Upper lobe of right lung (tissue), 1 donor: Measurements from ENCODE around the gene CHRNA1. TPM values are rescaled to one million over a fixed set of nuclear protein-coding genes. Genes with fewer than 3 reads are reported as not detected.

Experiments used
- ATAC-seq: fragments of 200-7000 bp; cut with Tn5 transposase; one replicate; pipeline ENCODE4 v1.9.1; 2020; ENCODE audit warnings: mild to moderate bottlenecking, moderate library complexity
- DNase-seq: peaks from one replicate; pipeline ENCODE4 v3.0.0-alpha.2; 2020
- H3K27ac ChIP-seq: fragments of 200-600 bp; one replicate; pipeline ENCODE4 v1.8.0; 2022
- H3K27me3 ChIP-seq: fragments of 200-600 bp; one replicate; pipeline ENCODE4 v1.8.0; 2022; ENCODE audit warnings: mild to moderate bottlenecking
- H3K36me3 ChIP-seq: fragments of 200-600 bp; one replicate; pipeline ENCODE4 v1.8.0; 2022
- H3K4me1 ChIP-seq: fragments of 200-600 bp; one replicate; pipeline ENCODE4 v1.8.0; 2022
- H3K4me3 ChIP-seq: fragments of 200-600 bp; one replicate; pipeline ENCODE4 v1.8.0; 2022; ENCODE audit warnings: mild to moderate bottlenecking
- H3K9me3 ChIP-seq: fragments of 200-600 bp; one replicate; pipeline ENCODE4 v1.8.0; 2022
- intact Hi-C: fragments of 100-400 bp; cut with DNase I; formaldehyde crosslinking; loops from one replicate; pipeline ENCODE4 v1.11.0; 2022
- total RNA-seq: library from RNA; stranded (reverse); fragmentation: NEBNext Ultra II Directional; extraction: Animal tissue kit (Norgen Biotek cat#: 25700); gene quantifications from one replicate; pipeline ENCODE4 v1.2.1, GENCODE V29; 2021
- TF ChIP-seq, protein P1 (sequence below): fragments of 200-600 bp; IDR thresholded peaks from one replicate; pipeline ENCODE4 v1.8.0; 2022; ENCODE audit warnings: antibody characterized with exemption
- donor health status: DM: no; HTN: yes; CAD: no; lungs with severe emphysema.

Gene CHRNA1
- total RNA-seq, 1 donor from 2014 or later: 0.52 TPM

DNA sequence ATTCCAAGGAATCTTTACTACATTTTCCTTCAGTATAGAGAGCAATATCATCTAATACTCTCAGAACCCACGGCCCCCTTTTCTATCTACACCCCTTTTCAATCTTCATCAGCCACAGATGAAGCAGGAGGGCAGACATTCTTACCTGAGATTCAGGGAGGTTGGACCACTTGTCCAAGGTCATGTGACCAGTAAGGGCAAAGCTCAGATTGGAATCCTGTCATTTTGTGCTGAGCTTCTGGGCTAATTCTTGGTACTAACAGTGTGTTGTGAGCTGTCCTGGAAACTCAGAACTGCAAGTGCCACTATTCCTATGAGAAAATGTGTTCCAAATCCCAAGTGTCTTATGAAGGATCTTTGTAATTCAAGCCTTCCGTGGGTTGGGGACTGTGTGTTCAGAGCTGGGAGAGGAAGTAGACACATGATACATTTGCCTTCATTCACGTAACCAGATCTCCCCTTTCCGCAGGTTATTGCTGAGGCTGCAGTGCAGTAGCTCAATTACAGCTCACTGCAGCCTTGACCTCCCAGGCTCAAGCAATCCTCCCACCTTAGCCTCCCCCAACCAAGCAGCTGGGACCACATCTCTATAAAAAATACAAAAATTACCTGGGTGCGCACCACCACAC is 3.3 kb downstream of the CHRNA1 start:
- TF ChIP-seq, protein P1, sequence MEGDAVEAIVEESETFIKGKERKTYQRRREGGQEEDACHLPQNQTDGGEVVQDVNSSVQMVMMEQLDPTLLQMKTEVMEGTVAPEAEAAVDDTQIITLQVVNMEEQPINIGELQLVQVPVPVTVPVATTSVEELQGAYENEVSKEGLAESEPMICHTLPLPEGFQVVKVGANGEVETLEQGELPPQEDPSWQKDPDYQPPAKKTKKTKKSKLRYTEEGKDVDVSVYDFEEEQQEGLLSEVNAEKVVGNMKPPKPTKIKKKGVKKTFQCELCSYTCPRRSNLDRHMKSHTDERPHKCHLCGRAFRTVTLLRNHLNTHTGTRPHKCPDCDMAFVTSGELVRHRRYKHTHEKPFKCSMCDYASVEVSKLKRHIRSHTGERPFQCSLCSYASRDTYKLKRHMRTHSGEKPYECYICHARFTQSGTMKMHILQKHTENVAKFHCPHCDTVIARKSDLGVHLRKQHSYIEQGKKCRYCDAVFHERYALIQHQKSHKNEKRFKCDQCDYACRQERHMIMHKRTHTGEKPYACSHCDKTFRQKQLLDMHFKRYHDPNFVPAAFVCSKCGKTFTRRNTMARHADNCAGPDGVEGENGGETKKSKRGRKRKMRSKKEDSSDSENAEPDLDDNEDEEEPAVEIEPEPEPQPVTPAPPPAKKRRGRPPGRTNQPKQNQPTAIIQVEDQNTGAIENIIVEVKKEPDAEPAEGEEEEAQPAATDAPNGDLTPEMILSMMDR: no peak
- H3K27me3 ChIP-seq: no peaks in the 10 kb centered on the region
- H3K9me3 ChIP-seq: no peaks in the 10 kb centered on the region
- no peak for DNase-seq
- no peak for ATAC-seq
- intact Hi-C loops: no loop called here
- H3K4me1 ChIP-seq: no peaks in the 10 kb centered on the region
- no peaks in the 10 kb centered on the region for H3K36me3 ChIP-seq
- no peak overlapping the region for H3K4me3 ChIP-seq
- no peak overlapping the region for H3K27ac ChIP-seq

- intact Hi-C loops: no loop called here
- H3K9me3 ChIP-seq: no peaks in the 10 kb centered on the region
- no peaks in the 10 kb centered on the region for H3K36me3 ChIP-seq
- no peak overlapping the region for H3K27ac ChIP-seq
- H3K27me3 ChIP-seq: no peaks in the 10 kb centered on the region
- no peak for DNase-seq
- no peaks in the 10 kb centered on the region for H3K4me1 ChIP-seq
- TF ChIP-seq, protein P1: no peak
- no peak overlapping the region for H3K4me3 ChIP-seq
- ATAC-seq: no peak
Observed at GRCh38 chr2:174759381-174760065, 4.7 kb downstream of the CHRNA1 start.

- ATAC-seq: no peak
Observed at GRCh38 chr2:174756743-174757142, 7.5 kb downstream of the CHRNA1 start.

DNA sequence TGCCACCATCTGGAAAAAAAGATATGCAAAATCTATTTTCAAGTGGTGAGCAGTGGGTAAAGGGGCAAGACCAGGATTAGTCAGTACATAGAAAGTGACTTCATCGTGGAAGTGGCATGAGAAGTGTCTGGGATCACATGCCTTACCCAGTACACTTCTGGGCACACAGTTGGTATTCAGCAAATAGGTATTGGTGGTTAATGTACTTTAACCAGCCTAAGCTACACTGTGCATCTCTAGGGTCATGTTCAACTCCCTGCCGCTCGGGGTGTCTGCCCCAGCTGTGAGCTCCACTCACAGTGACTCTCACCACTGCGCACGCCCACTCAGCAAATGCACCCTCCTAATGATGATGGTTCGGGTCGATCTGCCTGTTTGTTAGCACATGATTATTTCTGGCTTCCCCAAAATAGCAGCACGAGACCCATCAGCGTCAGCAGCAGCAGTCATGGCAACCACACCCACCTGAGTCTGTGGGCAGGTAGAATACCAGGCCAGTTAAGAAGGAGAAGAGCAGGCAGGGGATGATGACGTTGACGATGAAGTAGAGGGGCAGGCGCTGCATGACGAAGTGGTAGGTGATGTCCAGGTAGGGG is 11.1 kb downstream of the CHRNA1 start:
- ATAC-seq (no peak), DNase-seq (no peak)
- intact Hi-C loops: no loop called here
- Histone ChIP-seq H3K4me3 (no peak overlapping the region), H3K27me3 (no peaks in the 10 kb centered on the region), H3K9me3 (no peaks in the 10 kb centered on the region), H3K27ac (no peak overlapping the region), H3K36me3 (no peaks in the 10 kb centered on the region), H3K4me1 (no peaks in the 10 kb centered on the region)
- TF ChIP-seq, protein P1: no peak

More at GRCh38 chr2:174756743-174757142, 7.5 kb downstream of the CHRNA1 start:
- Histone ChIP-seq H3K27ac (no peak overlapping the region), H3K9me3 (no peaks in the 10 kb centered on the region), H3K27me3 (no peaks in the 10 kb centered on the region), H3K4me3 (no peak overlapping the region), H3K36me3 (no peaks in the 10 kb centered on the region), H3K4me1 (no peaks in the 10 kb centered on the region)
- TF ChIP-seq, protein P1: no peak
- DNase-seq: no peak
- intact Hi-C loops: no loop called here

- Histone ChIP-seq H3K36me3 (no peaks in the 10 kb centered on the region), H3K4me1 (no peaks in the 10 kb centered on the region), H3K27ac (no peak overlapping the region), H3K27me3 (no peaks in the 10 kb centered on the region), H3K4me3 (no peak overlapping the region), H3K9me3 (no peaks in the 10 kb centered on the region)
- TF ChIP-seq, protein P1: no peak
- DNase-seq: no peak
- intact Hi-C loops: no loop called here
- no peak for ATAC-seq
Observed at GRCh38 chr2:174752403-174753037, 11.8 kb downstream of the CHRNA1 start.
